ENCODE data around the gene SLC11A2.
"Not testable (repeated sequence)": the region's sequence is repeated elsewhere in the genome, so short reads cannot be mapped to it uniquely, and the experiment has no call there.

- TF ChIP-seq CTCF (IDR thresholded peaks at IDR 0.05 in 2 of 3, conservative IDR thresholded peaks at IDR 0.05 in 1 of 3; ENCODE audit: insufficient read depth in 2 of 3, low read depth in 1 of 3, low read length in 3 of 3); SIN3A (IDR thresholded peaks at IDR 0.05; ENCODE audit: borderline replicate concordance in 2 of 2, control insufficient read depth in 1 of 2, low read depth in 2 of 2, low read length in 2 of 2); MAX (CRISPR knock-in tag; IDR thresholded peaks at IDR 0.05): not testable (repeated sequence)
These were observed 95.7 kb downstream of the SLC11A2 start for GRCh38 chr12:50930477-50930876.
